Liver (tissue), 9 donors: ENCODE results near the gene WDFY1. TPM values are rescaled to one million over a fixed set of nuclear protein-coding genes. Genes with fewer than 3 reads are reported as not detected.

Experiments
- DNase-seq: peaks from one replicate; pipeline ENCODE4 v3.0.0-alpha.2; 2017; ENCODE audit warnings: low spot score
- H3K27ac ChIP-seq, 2 donors: one replicate each; pipeline ENCODE4 v1.7.0; 2013; ENCODE audit warnings: inconsistent platforms in 2 of 2, low read length in 2 of 2, control low read depth in 1 of 2, low read depth in 1 of 2, mild to moderate bottlenecking in 1 of 2
- H3K27me3 ChIP-seq, 4 donors: one replicate each; pipeline versions ENCODE4 v1.6.1 to v1.7.0; 2013; ENCODE audit warnings: low read length in 3 of 4, inconsistent platforms in 1 of 4, mild to moderate bottlenecking in 1 of 4, moderate library complexity in 1 of 4; ENCODE audit not compliant: control insufficient read depth in 4 of 4, insufficient read depth in 4 of 4
- H3K36me3 ChIP-seq, 4 donors: one replicate each; pipeline versions ENCODE4 v1.6.1 to v1.7.0; 2013; ENCODE audit warnings: low read length in 3 of 4, mild to moderate bottlenecking in 3 of 4, low read depth in 1 of 4, moderate library complexity in 1 of 4; ENCODE audit not compliant: control insufficient read depth in 4 of 4, insufficient read depth in 3 of 4
- H3K4me1 ChIP-seq, 4 donors: one replicate each; pipeline versions ENCODE4 v1.6.1 to v1.7.0; 2013; ENCODE audit warnings: low read length in 3 of 4, mild to moderate bottlenecking in 3 of 4, moderate library complexity in 1 of 4; ENCODE audit not compliant: control insufficient read depth in 4 of 4, insufficient read depth in 4 of 4
- H3K4me3 ChIP-seq, 3 donors: one replicate each; pipeline versions ENCODE4 v1.6.1 to v1.7.0; 2013; ENCODE audit warnings: low read length in 3 of 3, control low read depth in 1 of 3, low read depth in 1 of 3, mild to moderate bottlenecking in 1 of 3
- H3K9ac ChIP-seq, 2 donors: one replicate each; pipeline ENCODE4 v1.7.0; 2013; ENCODE audit warnings: low read length in 2 of 2, mild to moderate bottlenecking in 2 of 2, moderate library complexity in 2 of 2, control low read depth in 1 of 2, low read depth in 1 of 2
- H3K9me3 ChIP-seq, 4 donors: one replicate each; pipeline versions ENCODE4 v1.6.1 to v1.7.0; 2013; ENCODE audit warnings: low read length in 3 of 4; ENCODE audit not compliant: control insufficient read depth in 4 of 4
- FOXA1 ChIP-seq: IDR thresholded peaks from 2 replicates; pipeline ENCODE4 v1.6.1; 2016; ENCODE audit warnings: antibody characterized with exemption
- FOXA2 ChIP-seq: IDR thresholded peaks from 2 replicates; pipeline ENCODE4 v1.6.1; 2016; ENCODE audit warnings: antibody characterized with exemption
- GABPA ChIP-seq, 2 donors: IDR thresholded peaks in 1 of 2; conservative IDR thresholded peaks in 1 of 2; 2 replicates each; pipeline ENCODE4 v1.6.1; 2016; ENCODE audit warnings: antibody characterized with exemption in 2 of 2, mild to moderate bottlenecking in 1 of 2, moderate library complexity in 1 of 2
- HNF4A ChIP-seq, 2 donors: conservative IDR thresholded peaks; 2 replicates each; pipeline ENCODE4 v1.6.1; 2016; ENCODE audit warnings: antibody characterized with exemption in 2 of 2, mild to moderate bottlenecking in 2 of 2
- HNF4G ChIP-seq: IDR thresholded peaks from 2 replicates; pipeline ENCODE4 v1.6.1; 2016; ENCODE audit warnings: antibody characterized with exemption
- JUND ChIP-seq, 2 donors: IDR thresholded peaks; 2 replicates each; pipeline ENCODE4 v1.6.1; 2016; ENCODE audit warnings: antibody characterized with exemption in 2 of 2
- NR2F2 ChIP-seq: IDR thresholded peaks from 2 replicates; pipeline ENCODE4 v1.6.1; 2016; ENCODE audit warnings: antibody characterized with exemption
- RAD21 ChIP-seq, 2 donors: IDR thresholded peaks; 2 replicates each; pipeline ENCODE4 v1.6.1; 2016; ENCODE audit warnings: antibody characterized with exemption in 2 of 2, mild to moderate bottlenecking in 2 of 2
- RXRA ChIP-seq, 2 donors: IDR thresholded peaks; 2 replicates each; pipeline ENCODE4 v1.6.1; 2017 to 2018; ENCODE audit warnings: antibody characterized with exemption in 2 of 2, mild to moderate bottlenecking in 1 of 2
- SP1 ChIP-seq: IDR thresholded peaks from 2 replicates; pipeline ENCODE4 v1.6.1; 2018; ENCODE audit warnings: antibody characterized with exemption, mild to moderate bottlenecking
- TAF1 ChIP-seq: conservative IDR thresholded peaks from 2 replicates; pipeline ENCODE4 v1.6.1; 2016; ENCODE audit warnings: antibody characterized with exemption, mild to moderate bottlenecking
- WGBS: extraction: QIAGEN DNeasy Blood & Tissue Kit; methylation state at CpG from one replicate; pipeline ENCODE4 v1.1.7; 2013; 5-methylcytosine and 5-hydroxymethylcytosine counted together
- polyA plus RNA-seq, 2 donors: library from polyadenylated mRNA; stranded (reverse) in 1 of 2; unstranded in 1 of 2; fragments of 200-250 nt in 1 of 2; fragments of >200 nt in 1 of 2; fragmentation: Nextera tagmentation in 1 of 2; extraction: Ambion mirVana in 1 of 2; gene quantifications; one replicate each; pipeline versions ENCODE4 v1.2.1 to v1.2.3, GENCODE V29; 2013 to 2015
- total RNA-seq, 2 donors: library from RNA; depleted of rRNA; stranded (reverse); fragments of >200 nt; gene quantifications; one replicate each; pipeline ENCODE4 v1.2.3, GENCODE V29; 2014
- TF ChIP-seq, protein P1 (sequence below): IDR thresholded peaks from 2 replicates; pipeline ENCODE4 v1.6.1; 2016; ENCODE audit warnings: antibody characterized with exemption
- TF ChIP-seq, protein P2 (sequence below): IDR thresholded peaks from 2 replicates; pipeline ENCODE4 v1.6.1; 2016; ENCODE audit warnings: antibody characterized with exemption, mild to moderate bottlenecking
- TF ChIP-seq, protein P3 (sequence below): IDR thresholded peaks from 2 replicates; pipeline ENCODE4 v1.6.1; 2016; ENCODE audit warnings: antibody characterized with exemption
- TF ChIP-seq, protein P4 (sequence below): IDR thresholded peaks from 2 replicates; pipeline ENCODE4 v1.6.1; 2016; ENCODE audit warnings: antibody characterized with exemption
- TF ChIP-seq, protein P5 (sequence below): fragments of 150-350 bp; IDR thresholded peaks from 2 replicates; pipeline ENCODE4 v1.5.1; 2017; ENCODE audit warnings: improper control_type of control experiment, low read depth, low read length; ENCODE audit not compliant: missing input control
- donor health status: healthy.
- donor health status: healthy.
- donor health status: healthy.
- donor health status: healthy.
- donor health status: healthy.

The WDFY1 gene
- total and polyA plus RNA-seq, 4 donors: 12.0 to 34.2 (median 24.1) TPM

DNA sequence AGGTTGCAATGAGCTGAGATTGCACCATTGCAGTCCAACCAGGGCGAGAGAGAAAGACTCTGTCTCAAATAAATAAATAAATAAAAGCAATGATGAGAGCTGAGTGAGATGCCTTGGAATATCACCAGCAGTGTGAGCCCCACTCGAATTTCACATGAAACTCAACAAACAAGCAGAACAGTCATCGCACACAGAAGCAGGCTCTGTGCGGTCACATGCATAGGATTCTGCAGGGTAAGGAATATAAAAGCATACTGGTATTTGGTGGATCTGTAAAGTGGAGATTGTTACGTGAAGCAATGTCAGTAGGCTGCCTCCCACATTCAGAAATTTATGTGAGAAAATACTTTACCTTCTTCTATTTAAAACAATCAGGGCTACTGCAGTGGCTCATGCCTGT lies 89.7 kb downstream of the WDFY1 start:
- H3K4me1 ChIP-seq: no peaks in the 10 kb centered on the region
- DNase-seq: no peak
- H3K4me3 ChIP-seq: no peak overlapping the region
- H3K36me3 ChIP-seq: no peaks in the 10 kb centered on the region
- no peaks in the 10 kb centered on the region for H3K27me3 ChIP-seq
- H3K27ac ChIP-seq: no peak overlapping the region
- TF ChIP-seq, protein P1, sequence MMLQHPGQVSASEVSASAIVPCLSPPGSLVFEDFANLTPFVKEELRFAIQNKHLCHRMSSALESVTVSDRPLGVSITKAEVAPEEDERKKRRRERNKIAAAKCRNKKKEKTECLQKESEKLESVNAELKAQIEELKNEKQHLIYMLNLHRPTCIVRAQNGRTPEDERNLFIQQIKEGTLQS: no peak
- no peak for TF ChIP-seq RXRA (IDR thresholded peaks at IDR 0.05)
- TF ChIP-seq, protein P2, sequence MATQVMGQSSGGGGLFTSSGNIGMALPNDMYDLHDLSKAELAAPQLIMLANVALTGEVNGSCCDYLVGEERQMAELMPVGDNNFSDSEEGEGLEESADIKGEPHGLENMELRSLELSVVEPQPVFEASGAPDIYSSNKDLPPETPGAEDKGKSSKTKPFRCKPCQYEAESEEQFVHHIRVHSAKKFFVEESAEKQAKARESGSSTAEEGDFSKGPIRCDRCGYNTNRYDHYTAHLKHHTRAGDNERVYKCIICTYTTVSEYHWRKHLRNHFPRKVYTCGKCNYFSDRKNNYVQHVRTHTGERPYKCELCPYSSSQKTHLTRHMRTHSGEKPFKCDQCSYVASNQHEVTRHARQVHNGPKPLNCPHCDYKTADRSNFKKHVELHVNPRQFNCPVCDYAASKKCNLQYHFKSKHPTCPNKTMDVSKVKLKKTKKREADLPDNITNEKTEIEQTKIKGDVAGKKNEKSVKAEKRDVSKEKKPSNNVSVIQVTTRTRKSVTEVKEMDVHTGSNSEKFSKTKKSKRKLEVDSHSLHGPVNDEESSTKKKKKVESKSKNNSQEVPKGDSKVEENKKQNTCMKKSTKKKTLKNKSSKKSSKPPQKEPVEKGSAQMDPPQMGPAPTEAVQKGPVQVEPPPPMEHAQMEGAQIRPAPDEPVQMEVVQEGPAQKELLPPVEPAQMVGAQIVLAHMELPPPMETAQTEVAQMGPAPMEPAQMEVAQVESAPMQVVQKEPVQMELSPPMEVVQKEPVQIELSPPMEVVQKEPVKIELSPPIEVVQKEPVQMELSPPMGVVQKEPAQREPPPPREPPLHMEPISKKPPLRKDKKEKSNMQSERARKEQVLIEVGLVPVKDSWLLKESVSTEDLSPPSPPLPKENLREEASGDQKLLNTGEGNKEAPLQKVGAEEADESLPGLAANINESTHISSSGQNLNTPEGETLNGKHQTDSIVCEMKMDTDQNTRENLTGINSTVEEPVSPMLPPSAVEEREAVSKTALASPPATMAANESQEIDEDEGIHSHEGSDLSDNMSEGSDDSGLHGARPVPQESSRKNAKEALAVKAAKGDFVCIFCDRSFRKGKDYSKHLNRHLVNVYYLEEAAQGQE: no peak
- TF ChIP-seq HNF4A (conservative IDR thresholded peaks at IDR 0.05): no peak
- no peak for TF ChIP-seq SP1
- TF ChIP-seq RAD21 (IDR thresholded peaks at IDR 0.05): no peak
- TF ChIP-seq, protein P3, sequence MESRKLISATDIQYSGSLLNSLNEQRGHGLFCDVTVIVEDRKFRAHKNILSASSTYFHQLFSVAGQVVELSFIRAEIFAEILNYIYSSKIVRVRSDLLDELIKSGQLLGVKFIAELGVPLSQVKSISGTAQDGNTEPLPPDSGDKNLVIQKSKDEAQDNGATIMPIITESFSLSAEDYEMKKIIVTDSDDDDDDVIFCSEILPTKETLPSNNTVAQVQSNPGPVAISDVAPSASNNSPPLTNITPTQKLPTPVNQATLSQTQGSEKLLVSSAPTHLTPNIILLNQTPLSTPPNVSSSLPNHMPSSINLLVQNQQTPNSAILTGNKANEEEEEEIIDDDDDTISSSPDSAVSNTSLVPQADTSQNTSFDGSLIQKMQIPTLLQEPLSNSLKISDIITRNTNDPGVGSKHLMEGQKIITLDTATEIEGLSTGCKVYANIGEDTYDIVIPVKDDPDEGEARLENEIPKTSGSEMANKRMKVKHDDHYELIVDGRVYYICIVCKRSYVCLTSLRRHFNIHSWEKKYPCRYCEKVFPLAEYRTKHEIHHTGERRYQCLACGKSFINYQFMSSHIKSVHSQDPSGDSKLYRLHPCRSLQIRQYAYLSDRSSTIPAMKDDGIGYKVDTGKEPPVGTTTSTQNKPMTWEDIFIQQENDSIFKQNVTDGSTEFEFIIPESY: no peak
- WGBS: 93% methylated on average over 5 of the region's 5 CpGs
- no peak overlapping the region for H3K9ac ChIP-seq
- no peaks in the 10 kb centered on the region for H3K9me3 ChIP-seq

DNA sequence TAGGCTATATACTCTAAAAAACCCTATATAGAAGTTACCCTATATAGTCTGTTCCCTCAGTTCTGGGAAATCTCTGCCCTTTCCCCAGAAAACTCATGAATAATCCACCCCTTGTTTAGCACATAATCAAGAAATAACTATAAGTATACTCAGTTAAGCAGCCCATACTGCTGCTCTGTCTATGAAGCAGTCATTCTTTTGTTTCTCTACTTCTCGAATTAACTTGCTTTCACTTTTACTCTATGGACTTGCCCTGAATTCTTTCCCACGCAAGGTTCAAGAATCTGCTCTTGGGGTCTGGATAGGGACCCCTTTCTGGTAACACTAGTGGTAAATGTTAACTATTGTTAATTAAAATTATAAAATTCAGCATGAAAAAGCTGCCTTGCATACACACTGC lies 90.4 kb downstream of the WDFY1 start:
- TF ChIP-seq JUND (IDR thresholded peaks at IDR 0.05): no peak
- no peak for TF ChIP-seq FOXA2
- TF ChIP-seq, protein P4, sequence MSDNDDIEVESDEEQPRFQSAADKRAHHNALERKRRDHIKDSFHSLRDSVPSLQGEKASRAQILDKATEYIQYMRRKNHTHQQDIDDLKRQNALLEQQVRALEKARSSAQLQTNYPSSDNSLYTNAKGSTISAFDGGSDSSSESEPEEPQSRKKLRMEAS: no peak
- no peak for TF ChIP-seq RAD21 (IDR thresholded peaks at IDR 0.05)
- no peak for TF ChIP-seq FOXA1
- no peak for TF ChIP-seq HNF4G
- TF ChIP-seq NR2F2: no peak
- TF ChIP-seq, protein P3: no peak
- TF ChIP-seq GABPA (IDR thresholded peaks at IDR 0.05 in 1 of 2, conservative IDR thresholded peaks at IDR 0.05 in 1 of 2): no peak
- no peak for TF ChIP-seq TAF1
- TF ChIP-seq, protein P2: no peak
- TF ChIP-seq, protein P5, sequence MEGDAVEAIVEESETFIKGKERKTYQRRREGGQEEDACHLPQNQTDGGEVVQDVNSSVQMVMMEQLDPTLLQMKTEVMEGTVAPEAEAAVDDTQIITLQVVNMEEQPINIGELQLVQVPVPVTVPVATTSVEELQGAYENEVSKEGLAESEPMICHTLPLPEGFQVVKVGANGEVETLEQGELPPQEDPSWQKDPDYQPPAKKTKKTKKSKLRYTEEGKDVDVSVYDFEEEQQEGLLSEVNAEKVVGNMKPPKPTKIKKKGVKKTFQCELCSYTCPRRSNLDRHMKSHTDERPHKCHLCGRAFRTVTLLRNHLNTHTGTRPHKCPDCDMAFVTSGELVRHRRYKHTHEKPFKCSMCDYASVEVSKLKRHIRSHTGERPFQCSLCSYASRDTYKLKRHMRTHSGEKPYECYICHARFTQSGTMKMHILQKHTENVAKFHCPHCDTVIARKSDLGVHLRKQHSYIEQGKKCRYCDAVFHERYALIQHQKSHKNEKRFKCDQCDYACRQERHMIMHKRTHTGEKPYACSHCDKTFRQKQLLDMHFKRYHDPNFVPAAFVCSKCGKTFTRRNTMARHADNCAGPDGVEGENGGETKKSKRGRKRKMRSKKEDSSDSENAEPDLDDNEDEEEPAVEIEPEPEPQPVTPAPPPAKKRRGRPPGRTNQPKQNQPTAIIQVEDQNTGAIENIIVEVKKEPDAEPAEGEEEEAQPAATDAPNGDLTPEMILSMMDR: no peak
- WGBS: 90% methylated on average over 2 of the region's 2 CpGs

More for the DNA sequence above, 90.4 kb downstream of the WDFY1 start:
- Histone ChIP-seq H3K4me3 (no peak overlapping the region), H3K27ac (no peak overlapping the region), H3K9me3 (no peaks in the 10 kb centered on the region), H3K9ac (no peak overlapping the region), H3K36me3 (no peaks in the 10 kb centered on the region), H3K27me3 (no peaks in the 10 kb centered on the region), H3K4me1 (no peaks in the 10 kb centered on the region)
- DNase-seq: no peak
